Measurements from ENCODE around the gene KBTBD2. TPM values are rescaled to one million over a fixed set of nuclear protein-coding genes. Genes with fewer than 3 reads are reported as not detected.

Gene KBTBD2
- total and polyA plus RNA-seq, 2 of the 4 experiments (the other 2 are of a cell fraction), result 13.2 to 32.3 TPM

DNA sequence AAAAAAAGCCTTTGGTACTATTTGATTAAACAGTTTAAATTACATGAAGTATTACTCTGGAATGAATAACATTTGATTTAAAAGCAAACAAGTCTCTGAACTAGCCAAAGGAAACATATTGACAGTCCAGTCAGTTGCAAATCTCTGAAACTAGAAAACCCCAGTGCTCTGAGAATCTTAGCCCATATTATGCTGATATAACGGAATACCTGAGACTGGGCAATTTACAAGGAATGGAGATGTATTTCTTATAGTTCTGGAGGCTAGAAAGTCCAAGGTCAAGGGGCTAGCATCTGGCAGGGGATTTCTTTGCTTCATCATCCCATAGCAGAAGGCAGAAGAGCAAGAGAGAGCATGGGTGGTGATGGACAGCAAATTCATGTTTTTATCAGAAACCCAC, 44.0 kb upstream of the KBTBD2 start:
- no peak overlapping the region for H2AK9ac ChIP-seq (replicated peaks; ENCODE audit: low read depth, low read length, poor library complexity)
- ChIA-PET POLR2A (ENCODE audit: unreplicated experiment) (no interaction called here), CTCF (interaction anchor here (0.6 kb wide), 1 partner anchor 46 kb away, joined by 7 read pairs; no protein-coding TSS in a partner anchor)
- H3K23ac ChIP-seq (ENCODE audit: low read depth, low read length), result no peak overlapping the region
- H3K36me3 ChIP-seq (ENCODE audit: control insufficient read depth, insufficient read depth, low read length), result peaks cover 11% of the 10 kb centered on the region
- no peaks in the 10 kb centered on the region for H3K9me3 ChIP-seq (ENCODE audit: control insufficient read depth, insufficient read depth, low read length)
- H4K91ac ChIP-seq (ENCODE audit: insufficient read depth, low read depth, low read length), result no peak overlapping the region; the same call in 1 of the 2 replicates
- no peak overlapping the region for H3K4ac ChIP-seq (ENCODE audit: low read depth, low read length)
- no peak overlapping the region for H2BK120ac ChIP-seq (ENCODE audit: low read depth, low read length)
- H3K56ac ChIP-seq (ENCODE audit: extremely low read depth, insufficient read depth, low read length), result no peak overlapping the region
- H3K27ac ChIP-seq (ENCODE audit: insufficient read depth, low read length), result no peak overlapping the region
- no peak overlapping the region for H4K8ac ChIP-seq (ENCODE audit: low read depth in 2 of 2, low read length in 2 of 2)
- in situ Hi-C loops (cut with MboI; ENCODE audit: low sequenced_read_pairs), result no loop called here
- no peak overlapping the region for H3K18ac ChIP-seq (ENCODE audit: low read depth, low read length)
- dilution Hi-C loops (cut with HindIII; ENCODE audit: low sequenced_read_pairs, unreplicated experiment), result no loop called here
- H3K4me3 ChIP-seq (ENCODE audit: insufficient read depth, low read depth, low read length), result no peak overlapping the region
- peaks cover 11% of the 10 kb centered on the region for H3K9me1 ChIP-seq (ENCODE audit: insufficient read depth, low read length)
- TF ChIP-seq MAFK (IDR thresholded peaks at IDR 0.05; ENCODE audit: low read depth, low read length) (0 out of 2 replicates have a peak, but pooled peaks have one; percentile 20), CEBPB (IDR thresholded peaks at IDR 0.05; ENCODE audit: low read depth, low read length) (no peak)
- H3K79me1 ChIP-seq (ENCODE audit: low read depth in 1 of 2, low read length in 2 of 2), result peaks cover 44 to 63% of the 10 kb centered on the region in 2 experiments
- H3K9ac ChIP-seq (ENCODE audit: low read depth, low read length), result no peak overlapping the region
- no peak overlapping the region for H2BK5ac ChIP-seq (ENCODE audit: low read depth, low read length, poor library complexity, severe bottlenecking)
- no peak overlapping the region for H4K5ac ChIP-seq (ENCODE audit: low read depth, low read length)
- peaks cover 21% of the 10 kb centered on the region; the same call in 1 of the 2 replicates for H4K20me1 ChIP-seq (ENCODE audit: insufficient read depth, low read length)
- H2AK5ac ChIP-seq (ENCODE audit: low read depth, low read length), result no peak overlapping the region
- WGBS, 2 experiments (ENCODE audit: extremely low coverage in 2 of 2, insufficient read length in 1 of 2), result no CpG with 5 or more reads among the region's 1 CpG
- H2AFZ ChIP-seq (replicated peaks; ENCODE audit: low read length, poor library complexity), result no peak overlapping the region
- no peak overlapping the region for H2BK15ac ChIP-seq (ENCODE audit: low read depth, low read length)
- H3K4me1 ChIP-seq (ENCODE audit: control insufficient read depth, insufficient read depth, low read length), result peaks cover 15% of the 10 kb centered on the region
- DNase-seq, result peak; percentile 29
- H3K4me2 ChIP-seq (ENCODE audit: low read depth, low read length), result no peak overlapping the region
- peak; percentile 59 for ATAC-seq (ENCODE audit: low read depth)
- no TSS peak for BruUV-seq (replicated peaks)
- H3K27me3 ChIP-seq (ENCODE audit: control insufficient read depth, insufficient read depth, low read length), result no peaks in the 10 kb centered on the region
- intact Hi-C loops (cut with micrococcal nuclease), result no loop called here
- H3K14ac ChIP-seq (replicated peaks; ENCODE audit: low read depth, low read length), result no peak overlapping the region
- no peak overlapping the region for H2BK20ac ChIP-seq (ENCODE audit: low read depth, low read length)
